ENCODE data around the gene NKAPD1.

DNA sequence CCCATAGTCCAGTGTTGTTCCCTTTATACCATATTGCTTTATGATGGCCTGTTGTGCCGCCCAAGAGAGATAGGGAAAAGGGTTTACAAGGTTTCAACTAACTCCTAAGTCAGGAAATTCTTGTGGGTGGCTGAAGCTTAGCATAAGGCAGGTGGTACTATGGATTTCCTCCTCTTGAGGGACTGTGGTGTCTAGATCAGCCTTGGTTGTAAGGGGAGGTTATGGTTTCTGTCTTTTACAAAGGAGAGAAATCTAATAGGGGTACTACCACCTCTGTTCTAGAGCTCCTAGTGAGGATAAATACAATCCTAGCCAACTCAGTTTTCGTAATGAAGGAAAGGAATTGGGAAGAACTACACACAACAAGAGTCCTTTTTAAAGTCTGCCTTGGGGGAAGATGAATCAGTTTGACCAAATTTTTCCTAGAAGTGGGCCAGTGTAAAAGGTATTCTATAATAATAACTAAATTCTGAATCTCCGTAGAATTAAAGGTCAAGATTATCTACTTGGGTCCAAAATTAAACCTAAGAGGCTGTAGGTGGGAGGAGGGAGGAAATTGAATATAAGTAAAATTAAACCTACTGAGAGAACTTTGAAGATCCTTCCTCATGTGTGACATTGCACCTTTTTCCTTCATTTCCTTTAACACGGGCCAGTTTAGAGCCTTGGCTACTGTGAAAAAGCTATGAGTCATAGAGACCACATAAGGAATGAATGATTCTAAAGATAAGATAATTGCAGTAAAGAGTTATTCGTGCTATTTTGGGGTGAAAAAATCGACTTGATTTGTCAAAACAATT lies 31.7 kb upstream of the NKAPD1 start:
- TF ChIP-seq, protein P1, sequence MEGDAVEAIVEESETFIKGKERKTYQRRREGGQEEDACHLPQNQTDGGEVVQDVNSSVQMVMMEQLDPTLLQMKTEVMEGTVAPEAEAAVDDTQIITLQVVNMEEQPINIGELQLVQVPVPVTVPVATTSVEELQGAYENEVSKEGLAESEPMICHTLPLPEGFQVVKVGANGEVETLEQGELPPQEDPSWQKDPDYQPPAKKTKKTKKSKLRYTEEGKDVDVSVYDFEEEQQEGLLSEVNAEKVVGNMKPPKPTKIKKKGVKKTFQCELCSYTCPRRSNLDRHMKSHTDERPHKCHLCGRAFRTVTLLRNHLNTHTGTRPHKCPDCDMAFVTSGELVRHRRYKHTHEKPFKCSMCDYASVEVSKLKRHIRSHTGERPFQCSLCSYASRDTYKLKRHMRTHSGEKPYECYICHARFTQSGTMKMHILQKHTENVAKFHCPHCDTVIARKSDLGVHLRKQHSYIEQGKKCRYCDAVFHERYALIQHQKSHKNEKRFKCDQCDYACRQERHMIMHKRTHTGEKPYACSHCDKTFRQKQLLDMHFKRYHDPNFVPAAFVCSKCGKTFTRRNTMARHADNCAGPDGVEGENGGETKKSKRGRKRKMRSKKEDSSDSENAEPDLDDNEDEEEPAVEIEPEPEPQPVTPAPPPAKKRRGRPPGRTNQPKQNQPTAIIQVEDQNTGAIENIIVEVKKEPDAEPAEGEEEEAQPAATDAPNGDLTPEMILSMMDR (IDR thresholded peaks at IDR 0.05; ENCODE audit: borderline replicate concordance, extremely low read depth, low read length, poor library complexity, severe bottlenecking) = no peak
- no peak for TF ChIP-seq EZH2 (IDR thresholded peaks at IDR 0.05; ENCODE audit: borderline replicate concordance, low read depth, low read length, severe bottlenecking)

Data from DND-41 (cell line).